IPS-NIHi11 (cell line): ENCODE measurements around the gene KRTAP3-2.
A peak's percentile ranks its signal among the peaks of the same experiment; 100 is the strongest.

Source experiments
- DNase-seq: peaks from one replicate; pipeline ENCODE4 v3.0.0; 2012; ENCODE audit warnings: mixed read lengths, low spot score

KRTAP3-2 gene

DNA sequence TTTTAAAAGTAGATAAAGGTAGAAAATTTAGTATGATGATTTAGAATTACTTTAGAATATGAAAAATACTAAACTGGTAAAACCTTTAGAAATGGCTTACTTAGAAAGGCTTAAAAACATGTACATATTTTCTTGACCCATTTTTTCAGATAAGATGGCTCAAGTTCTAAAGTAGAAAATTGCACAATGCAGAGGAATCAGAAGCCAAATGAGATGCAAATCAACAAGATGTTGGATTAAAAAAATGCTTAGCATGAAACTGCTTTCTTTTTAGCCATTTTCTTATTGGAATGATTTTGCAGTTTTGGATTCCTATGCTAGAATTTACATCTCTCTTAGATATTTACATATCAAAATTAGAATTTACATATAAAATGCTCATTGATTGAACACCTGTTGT lies 10.7 kb upstream of the KRTAP3-2 start:
- DNase-seq = no peak

DNA sequence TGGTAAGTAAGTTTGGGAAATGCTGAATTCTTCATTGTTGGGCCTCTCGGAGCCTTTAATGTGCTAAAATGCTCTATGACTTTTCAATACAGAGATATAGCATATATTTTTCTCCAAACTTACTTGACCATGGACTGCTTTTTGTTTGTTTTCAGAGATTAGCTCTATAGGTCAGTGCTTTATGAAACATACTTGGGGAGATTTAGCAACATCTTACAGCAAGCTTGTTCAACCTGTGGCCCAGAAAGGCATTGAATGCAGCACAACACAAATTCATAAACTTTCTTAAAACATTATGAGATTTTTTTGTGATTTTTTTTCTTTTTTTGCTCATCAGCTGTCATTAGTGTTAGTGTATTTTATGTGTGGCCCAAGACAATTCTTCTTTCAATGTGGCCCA lies 10.2 kb upstream of the KRTAP3-2 start:
- no peak for DNase-seq

DNA sequence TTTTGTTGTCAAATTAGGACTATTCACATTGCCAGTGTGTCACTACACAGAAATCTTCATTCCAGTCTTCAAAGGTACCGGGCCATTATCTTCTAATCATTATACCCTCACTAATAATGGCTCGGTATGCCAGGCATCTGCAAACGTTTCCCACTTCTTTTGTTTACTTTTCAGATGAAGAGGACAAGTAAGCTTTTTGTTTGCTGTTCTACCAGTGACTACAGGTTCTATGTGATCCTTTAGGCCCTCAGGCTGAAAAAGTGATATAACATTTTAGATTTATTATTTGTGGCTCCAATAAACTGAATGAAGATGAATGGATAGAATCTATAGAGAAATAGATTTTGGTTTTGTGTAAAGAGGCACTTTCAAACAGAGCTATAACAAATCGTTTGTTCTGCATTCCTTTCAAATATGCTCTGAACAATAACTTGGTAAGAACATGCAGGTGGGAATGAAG lies 9.6 kb upstream of the KRTAP3-2 start:
- DNase-seq = peak; percentile 13

DNA sequence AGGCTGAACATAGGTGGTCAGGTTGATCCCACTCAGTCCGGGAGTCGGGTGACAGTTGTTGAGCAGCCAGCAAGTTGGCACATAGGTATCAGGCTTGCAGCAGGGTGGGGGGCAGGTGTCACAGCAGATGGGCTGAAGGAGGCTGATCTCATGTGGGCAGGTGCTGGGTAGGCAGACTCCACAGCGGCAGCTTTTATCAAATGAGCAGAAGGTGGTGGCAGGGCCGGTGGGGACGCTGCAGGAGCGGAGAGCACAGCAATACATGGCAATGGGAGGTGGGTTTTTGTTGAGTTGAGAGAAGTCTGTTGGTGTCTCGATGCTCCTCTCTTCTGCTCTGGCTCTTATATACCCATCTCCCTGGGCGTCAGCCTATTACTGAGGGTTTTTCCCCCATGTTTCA lies 9.1 kb upstream of the KRTAP3-2 start, which contains the start of gene KRTAP3-1:
KRTAP3-1 (minus strand) TSS at position 318 of the 400 bp plus-strand sequence; CDS start at position 264, 54 bp downstream.
- DNase-seq = no peak

DNA sequence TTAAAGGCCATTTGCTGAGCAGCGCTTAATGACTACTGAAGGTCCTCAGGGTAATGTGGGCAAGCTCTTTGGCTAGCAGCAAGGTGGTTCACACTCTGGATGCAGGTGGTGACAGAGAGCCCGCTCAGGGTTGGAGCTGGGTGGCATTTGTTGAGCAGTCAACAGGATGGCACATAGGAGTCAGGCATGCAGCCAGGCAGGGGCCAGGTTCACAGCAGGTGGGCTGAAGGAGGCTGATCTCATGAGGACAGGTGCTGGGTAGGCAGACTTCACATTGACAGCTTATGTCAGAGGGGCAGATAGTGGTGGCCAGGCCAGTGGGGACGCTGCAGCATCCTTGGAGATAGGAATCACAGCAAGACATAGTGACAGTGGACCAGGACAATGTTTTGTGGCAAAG lies 4.7 kb upstream of the KRTAP3-2 start:
- DNase-seq = no peak

DNA sequence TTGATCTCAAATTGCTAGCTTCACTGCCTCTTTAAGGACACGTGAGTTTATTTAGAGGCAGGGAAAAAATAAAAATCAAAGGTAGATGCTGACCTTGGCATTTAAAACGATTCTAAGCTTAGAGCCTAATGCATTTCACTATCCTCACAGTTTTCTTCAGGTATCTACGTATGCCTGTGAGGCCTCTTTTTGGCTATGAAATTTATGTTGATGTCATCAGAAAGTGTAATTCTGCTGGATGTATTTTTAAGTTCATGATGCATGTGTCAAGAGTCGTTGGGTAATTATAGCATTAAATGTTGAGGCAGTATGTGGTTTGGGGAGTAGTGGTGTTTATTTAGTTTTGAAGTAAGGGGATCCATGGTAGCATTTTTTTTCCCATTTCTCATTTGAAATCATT lies 4.2 kb upstream of the KRTAP3-2 start:
- no peak for DNase-seq

DNA sequence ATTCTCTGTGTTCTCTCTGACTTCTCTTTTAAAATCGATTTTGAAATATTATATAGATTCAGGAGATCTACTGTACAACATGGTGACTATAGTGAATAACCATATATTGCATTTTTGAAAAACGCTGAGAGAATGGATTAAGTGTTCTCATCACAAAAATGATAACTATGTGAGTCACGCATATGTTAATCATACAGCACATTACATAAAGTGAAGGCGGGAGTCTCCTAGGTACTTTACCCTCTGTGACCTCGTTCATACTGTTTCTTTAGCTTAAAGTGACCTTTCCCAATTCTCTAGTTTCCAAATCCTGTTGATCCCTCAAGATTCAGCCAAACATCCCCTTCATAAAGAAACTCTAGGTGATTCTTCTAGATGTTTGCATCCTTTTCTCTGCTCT lies 3.1 kb upstream of the KRTAP3-2 start:
- DNase-seq = no peak

DNA sequence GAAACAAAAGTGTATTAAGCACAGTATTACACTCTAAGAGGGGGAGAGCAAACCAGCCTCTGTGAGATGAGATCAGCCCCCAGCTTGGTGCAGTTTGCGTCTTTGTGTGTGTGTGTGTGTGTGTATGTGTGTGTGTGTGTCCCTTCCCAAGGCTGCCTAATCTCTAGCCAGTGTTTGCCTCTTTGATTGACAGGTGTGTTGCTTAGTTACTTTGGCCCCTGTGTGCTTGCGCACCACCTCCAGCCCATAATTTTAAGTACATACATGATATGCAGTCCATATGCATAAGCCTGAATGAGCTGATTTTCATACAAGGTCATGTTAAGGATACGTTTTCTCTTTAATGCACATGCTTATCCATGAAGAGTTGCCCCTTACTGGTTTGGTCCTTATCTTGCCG lies 2.1 kb upstream of the KRTAP3-2 start:
- no peak for DNase-seq

DNA sequence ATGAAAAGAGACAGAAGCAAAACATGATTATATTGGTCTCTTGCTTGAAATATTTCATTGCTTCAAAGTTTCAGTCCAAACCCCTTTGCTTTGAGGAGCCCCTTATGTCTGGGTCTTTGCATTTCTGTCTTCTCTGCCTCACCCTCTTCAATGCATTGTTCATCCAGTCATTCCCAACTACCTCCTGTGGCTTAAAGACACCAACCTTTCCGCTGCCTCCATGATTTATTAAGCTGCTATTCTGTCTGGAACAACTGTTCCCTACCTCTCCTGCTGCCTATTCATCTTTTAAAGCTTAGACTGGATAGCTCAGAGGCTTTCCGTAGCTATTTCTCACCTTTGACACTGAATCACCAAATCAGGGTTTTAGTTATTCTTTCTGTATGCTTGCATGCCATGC lies 2.3 kb downstream of the KRTAP3-2 start:
- no peak for DNase-seq

DNA sequence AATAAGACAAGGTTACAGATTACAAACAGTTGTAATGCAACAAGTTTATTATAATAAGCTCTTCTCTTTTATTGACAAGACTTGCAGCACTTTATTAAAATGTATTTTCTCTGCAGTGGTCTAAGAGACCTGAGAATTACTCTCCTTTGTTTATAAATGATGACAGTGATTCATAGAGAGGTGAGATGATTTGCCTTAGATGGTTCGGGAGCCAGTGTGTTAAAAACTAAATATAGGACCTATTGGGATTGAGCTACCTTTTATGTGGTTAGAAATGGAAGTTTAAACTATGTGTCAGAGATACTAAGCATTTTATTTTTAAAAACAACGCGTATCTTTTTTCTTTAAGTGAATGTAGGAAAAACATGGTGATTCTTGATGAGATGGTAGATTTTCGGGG lies 2.9 kb downstream of the KRTAP3-2 start:
- DNase-seq = no peak

DNA sequence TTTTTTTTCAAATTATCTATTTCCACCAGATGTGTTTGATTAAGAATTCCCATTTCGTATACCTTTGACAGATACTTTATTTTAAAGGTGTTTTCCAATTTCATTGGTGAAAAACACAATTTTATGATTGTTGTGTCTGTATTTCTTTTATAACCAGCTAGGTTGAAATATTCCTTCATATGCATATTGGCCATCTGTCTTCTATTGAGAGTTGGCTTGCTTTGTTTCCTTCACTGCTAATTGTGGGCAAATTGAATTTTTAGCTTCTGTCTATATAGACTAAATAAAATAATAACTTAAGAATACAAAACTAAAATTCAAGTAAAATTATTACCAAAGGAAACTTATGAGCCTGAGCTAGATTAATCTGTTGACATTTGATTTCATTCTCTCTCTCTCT lies 4.6 kb downstream of the KRTAP3-2 start:
- DNase-seq = no peak

DNA sequence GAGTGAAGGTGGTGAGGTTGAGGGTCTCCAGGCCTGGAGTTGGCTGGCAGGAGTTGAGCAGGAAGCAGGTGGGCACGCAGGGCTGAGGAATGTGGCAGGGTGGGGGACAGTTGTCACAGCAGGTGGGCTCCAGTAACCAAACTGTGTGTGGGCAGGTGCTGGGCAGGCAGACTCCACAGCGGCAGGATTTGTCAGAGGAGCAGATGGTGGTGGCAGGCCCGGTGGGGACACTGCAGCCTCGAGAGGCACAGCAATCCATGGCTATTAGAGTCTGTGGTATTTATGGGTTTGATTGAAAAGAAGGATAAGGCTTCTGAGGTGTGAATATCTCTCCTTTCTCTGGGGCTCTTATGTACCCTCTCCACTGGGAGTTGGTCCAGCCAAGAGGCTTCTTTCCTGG lies 5.9 kb downstream of the KRTAP3-2 start, which contains the start of gene KRTAP3-3:
KRTAP3-3 (minus strand) TSS at position 326 of the 400 bp plus-strand sequence; CDS start at position 259, 67 bp downstream.
- DNase-seq = no peak

DNA sequence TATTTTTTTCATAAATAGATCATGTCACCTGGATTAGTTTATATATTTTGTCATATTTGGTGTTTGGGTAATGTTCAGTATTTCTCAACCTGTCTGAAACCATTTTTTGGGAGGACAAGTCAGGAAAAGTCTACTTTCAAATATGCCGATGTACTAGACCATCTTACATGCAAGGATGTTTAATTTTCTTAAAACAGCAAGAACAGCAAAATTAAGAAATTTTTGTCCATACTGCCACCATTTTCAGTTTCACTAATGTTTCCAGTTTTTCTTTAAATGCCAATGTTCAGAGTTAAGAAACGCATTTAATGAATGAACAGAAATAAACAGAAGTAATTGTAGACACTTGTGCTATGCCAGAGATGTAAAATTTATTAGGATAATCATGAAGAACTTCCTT lies 6.6 kb downstream of the KRTAP3-2 start:
- no peak for DNase-seq

DNA sequence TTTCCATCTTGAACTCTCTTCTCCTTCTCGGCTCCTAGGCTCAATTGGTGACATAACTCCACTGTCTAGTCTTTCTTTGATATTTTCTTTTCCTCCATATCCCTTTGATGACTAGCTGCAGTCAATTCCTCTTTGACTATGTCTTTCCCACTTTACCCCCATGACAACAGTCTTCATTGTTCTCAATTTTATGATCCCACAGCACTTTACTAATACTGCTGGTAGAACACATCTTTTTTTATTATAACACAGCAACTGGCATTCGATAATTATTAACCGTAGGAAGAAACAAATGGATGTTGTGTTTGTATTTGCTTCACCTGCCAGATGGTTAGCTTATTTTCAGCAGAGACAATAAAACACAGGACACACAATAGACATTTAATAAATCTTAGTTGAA lies 7.0 kb downstream of the KRTAP3-2 start:
- DNase-seq = no peak

DNA sequence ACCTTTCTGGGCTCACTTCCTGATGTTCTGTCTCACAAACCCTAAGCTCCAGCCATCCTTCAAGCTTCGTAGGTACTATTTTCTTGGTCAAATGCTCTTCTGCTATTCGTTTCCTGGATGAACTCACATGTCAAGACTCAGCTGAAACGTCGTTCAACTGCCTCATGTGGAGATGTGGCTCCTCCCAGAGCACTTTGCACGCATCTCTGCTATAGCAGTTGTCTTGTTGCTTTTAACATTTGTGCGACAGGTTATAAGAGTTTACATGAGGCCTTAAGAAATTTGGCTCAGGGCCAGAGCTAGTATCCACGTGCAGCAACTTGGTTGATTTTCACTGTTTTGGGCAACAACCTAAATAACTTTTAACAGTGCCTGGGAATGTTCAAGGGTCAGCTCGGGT lies 12.8 kb downstream of the KRTAP3-2 start:
- no peak for DNase-seq

DNA sequence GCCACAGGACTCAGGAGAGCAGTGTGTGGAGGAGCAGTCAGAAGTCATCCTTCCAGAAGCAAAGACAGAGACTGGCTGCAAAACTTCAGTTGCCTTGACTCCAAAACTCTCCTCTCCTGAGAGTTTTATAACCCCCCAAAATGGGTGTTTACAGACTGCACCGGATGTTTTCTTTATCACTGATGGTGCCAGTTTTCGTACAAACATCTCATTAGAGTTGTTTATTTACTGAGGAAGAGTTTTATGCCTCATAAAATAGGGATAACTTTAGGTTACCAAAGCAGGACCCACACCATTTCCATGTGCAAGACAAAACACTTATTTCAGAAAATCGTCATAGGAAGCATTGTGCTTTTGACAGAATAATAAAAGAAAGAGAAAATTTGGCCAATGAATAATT lies 15.5 kb downstream of the KRTAP3-2 start, which contains the start of gene KRT40:
KRT40 (minus strand) TSS at position 101 of the 400 bp plus-strand sequence; CDS start at position 48, 53 bp downstream.
- DNase-seq = no peak

DNA sequence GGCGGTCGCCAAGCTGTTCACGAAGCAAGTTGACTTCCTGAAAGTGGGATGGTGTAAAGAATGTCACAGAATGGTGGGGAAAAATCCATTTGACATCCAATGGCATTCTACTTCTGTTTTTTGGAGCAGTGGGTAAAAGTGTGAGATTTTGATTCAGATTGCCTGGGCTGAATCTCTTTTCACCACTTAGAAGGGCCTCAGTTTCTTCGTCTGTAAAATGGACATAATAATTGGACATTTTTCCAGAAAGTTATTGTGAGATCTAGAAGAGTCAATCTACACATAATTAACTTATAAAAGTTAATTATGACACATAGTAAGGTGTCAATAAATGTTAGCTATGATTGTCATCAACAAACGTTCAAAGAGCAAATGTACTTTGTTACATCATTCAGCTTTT lies 18.6 kb downstream of the KRTAP3-2 start:
- no peak for DNase-seq

DNA sequence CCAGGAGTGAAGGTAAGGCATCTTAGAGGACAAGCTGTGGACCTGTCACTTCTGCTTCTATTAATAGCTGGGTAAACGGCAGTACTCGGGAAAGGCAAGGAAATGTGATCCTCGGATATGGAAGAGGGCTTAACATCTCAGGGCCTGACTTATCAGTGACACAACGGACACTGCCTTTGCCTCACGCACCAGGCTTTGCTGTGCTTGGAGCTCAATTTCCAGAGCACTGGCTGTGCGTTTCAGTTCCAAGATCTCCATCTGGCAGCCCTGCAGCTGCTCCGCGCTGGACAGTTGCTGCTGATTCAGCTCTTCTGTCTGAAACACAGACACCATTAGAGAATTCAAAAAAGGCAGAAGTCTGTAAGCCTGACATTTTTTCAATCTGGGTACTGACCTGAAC lies 19.1 kb downstream of the KRTAP3-2 start:
- no peak for DNase-seq

DNA sequence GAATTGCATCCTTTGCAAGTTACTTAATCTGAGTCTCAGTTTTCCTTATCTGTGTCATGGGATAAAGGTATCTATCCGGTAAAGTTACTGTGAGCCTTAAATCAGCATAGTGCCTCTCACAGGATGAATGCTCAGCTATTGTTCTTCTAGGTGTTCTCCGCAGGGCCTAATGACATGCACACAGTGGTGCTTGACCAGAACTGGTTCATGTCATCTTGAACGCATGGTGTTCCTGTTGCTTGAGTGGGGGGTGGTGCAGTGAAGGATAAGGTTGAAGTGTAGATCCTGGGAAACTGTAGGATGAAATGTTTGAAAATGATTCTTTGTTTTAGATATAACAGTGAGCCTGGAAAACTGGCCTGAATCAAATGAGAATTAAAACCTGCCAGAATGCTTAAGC lies 19.6 kb downstream of the KRTAP3-2 start:
- DNase-seq = no peak

DNA sequence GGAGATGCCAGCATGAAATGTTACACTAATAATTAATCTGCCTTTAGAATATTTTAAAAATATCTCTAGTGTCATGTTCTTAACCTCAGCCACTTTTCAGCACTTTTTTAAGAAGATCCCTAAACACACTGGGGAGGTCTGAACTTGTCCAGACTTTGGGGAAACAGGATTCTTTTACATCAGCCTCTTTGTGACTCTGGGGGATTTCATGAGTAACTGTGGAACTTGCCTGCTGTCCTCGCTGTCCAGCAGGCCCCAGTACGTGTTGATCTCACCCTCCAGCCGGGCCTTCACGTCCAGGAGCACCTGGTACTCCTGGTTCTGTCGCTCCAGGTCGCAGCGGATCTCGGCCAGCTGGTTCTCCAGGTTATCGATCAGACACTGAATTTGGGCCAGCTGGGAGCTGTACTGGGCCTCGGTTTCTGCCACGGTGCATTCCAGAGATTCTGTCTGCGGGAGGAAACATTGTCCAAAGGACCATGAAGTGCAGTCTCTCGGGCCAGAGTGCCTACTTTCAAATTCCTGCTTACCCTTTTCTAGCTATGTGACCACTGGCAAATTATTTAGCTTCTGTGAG lies 21.0 kb downstream of the KRTAP3-2 start:
- no peak for DNase-seq

DNA sequence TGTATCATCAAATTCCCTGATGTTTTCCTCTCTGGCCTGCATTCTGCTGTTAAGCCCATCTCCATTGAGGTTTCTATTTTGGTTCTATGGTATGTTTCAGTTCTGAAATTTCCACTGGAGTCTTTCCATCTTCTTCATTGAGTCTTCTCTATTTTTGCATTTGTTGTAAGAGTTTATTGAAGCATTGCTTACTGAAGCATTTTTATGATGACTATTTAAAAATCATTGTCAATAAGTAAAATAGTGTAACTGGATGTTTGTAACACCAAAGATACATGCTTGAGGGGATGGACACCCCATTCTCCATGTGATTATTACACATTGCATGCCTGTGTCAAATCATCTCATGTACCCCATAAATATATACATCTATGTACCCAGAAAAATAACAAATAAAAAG lies 24.2 kb downstream of the KRTAP3-2 start:
- no peak for DNase-seq

DNA sequence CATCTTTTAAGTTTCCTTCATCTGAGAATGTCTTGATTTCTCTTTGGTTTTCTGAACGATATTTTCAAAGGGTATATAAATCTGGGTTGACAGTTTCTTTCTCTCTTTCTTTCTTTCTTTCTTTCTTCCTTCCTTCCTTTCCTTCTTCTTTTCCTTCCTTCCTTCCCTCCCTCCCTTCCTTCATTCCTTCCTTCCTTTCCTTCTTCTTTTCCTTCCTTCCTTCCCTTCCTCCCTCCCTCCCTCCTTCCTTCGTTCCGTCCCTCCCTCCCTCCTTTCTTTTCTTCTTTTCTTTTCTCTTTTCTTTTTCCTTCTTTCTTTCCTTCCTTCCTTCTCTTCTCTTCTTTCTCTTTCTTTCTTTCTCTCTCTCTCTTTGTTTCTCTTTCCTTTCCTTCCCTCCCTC lies 25.3 kb downstream of the KRTAP3-2 start:
- no peak for DNase-seq

DNA sequence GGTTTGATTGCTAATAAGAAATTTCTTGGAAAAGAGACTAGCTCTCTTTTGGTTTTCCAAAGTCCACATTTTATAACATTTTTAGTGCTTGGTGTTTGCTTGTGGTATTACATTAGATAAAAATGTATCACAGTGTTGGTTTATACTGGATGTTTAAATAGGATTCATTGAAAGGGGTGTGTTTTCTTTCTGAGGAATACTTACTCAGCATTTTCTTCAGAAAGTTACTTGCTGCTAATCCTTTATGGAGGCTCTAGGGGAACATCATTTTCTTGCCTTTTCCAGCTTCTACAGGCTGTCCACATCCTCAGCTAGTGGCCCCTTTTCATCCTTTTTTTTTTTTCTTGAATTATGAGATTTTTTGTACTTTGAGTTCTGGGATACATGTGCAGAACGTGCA lies 32.1 kb downstream of the KRTAP3-2 start:
- no peak for DNase-seq

DNA sequence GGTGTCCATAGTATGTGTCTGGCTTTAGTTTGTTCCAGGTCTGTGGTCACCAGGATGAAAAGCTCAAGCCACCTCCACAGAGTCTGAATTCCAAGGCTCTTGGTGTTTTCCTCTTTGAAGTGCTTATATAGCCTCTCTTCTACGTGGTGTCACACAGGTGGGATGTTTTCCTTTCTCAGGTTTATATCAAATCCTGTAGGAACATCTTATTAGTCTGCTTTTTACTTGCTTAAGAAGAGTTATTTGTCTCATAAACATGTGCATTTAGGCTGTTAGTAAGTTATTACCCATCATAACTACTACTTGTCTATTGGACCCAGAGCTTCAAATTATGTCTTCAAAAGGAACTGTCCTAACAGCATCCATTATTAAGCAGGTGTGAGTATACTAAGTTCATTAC lies 32.9 kb downstream of the KRTAP3-2 start, which contains the start of gene KRT39:
KRT39 (minus strand) TSS at position 101 of the 400 bp plus-strand sequence; CDS start at position 9, 92 bp downstream.
- no peak for DNase-seq
